RWPE2 (cell line): ENCODE measurements around the gene MTA3.

ENCODE experiments used
- ATAC-seq: fragments of 200-7000 bp; cut with Tn5 transposase; 3 replicates; pipeline ENCODE4 v1.9.1; 2021; ENCODE audit warnings: low read depth
- DNase-seq: peaks from one replicate; pipeline ENCODE4 v3.0.0-alpha.2; 2020; ENCODE audit warnings: low spot score
- H3K27ac ChIP-seq: fragments of 450-650 bp; 2 replicates; pipeline ENCODE4 v1.5.1; 2017; ENCODE audit warnings: mild to moderate bottlenecking; ENCODE audit not compliant: poor library complexity, severe bottlenecking
- H3K27me3 ChIP-seq: fragments of 250-450 bp; sonication (Bioruptor Pico); 2 replicates; pipeline ENCODE4 v1.5.1; 2021; ENCODE audit warnings: mild to moderate bottlenecking, moderate library complexity; ENCODE audit not compliant: insufficient read depth, poor library complexity, severe bottlenecking
- H3K36me3 ChIP-seq: fragments of 250-450 bp; sonication (Bioruptor Pico); 2 replicates; pipeline ENCODE4 v1.5.1; 2020; ENCODE audit warnings: low read depth, mild to moderate bottlenecking, moderate library complexity
- H3K4me1 ChIP-seq: fragments of 250-450 bp; sonication (Bioruptor Pico); 2 replicates; pipeline ENCODE4 v1.5.1; 2021; ENCODE audit warnings: mild to moderate bottlenecking, moderate library complexity; ENCODE audit not compliant: insufficient read depth, poor library complexity, severe bottlenecking
- H3K4me3 ChIP-seq: fragments of 250-450 bp; sonication (Bioruptor Pico); 2 replicates; pipeline ENCODE4 v1.5.1; 2021; ENCODE audit warnings: mild to moderate bottlenecking, moderate library complexity; ENCODE audit not compliant: severe bottlenecking
- H3K9me3 ChIP-seq: fragments of 250-450 bp; sonication (Bioruptor Pico); 2 replicates; pipeline ENCODE4 v1.5.1; 2021; ENCODE audit warnings: mild to moderate bottlenecking, moderate library complexity; ENCODE audit not compliant: severe bottlenecking
- TF ChIP-seq, protein P1 (sequence below): fragments of 450-650 bp; IDR thresholded peaks from one replicate; pipeline ENCODE4 v1.5.1; 2017; ENCODE audit warnings: mild to moderate bottlenecking, moderate library complexity; ENCODE audit not compliant: poor library complexity, severe bottlenecking

Gene MTA3

DNA sequence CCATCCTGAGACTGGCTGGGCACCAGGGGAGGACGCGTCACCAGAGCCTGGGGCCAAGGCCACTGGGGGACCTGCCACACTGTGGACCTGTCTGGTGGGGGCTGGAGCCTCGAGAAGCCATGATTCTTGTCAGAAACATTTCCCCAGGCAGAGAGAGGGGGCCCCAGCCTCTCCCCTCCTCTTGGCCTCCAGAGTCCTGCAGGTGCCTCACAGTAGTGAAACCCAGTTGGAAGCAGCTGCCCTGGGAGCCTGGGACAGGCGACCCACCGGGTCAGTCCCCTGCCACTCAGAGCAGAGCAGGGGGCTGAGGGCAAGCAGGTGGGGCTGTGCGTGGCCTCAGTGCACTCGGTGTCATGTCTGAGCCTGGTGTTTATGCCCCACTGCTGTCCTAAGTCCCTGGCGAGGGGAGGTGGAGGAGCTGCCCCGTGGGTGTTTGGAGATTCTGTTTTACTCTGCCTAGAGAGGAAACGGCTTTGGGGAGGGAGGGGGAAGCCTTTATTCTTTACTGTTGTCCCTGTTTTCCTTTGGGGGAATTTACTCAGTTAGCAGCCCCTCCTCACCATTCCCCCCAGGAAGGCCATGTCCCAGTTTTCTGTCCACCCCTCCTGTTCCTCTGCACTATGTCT lies 187.8 kb downstream of the MTA3 start:
- Histone ChIP-seq H3K4me1 (no peaks in the 10 kb centered on the region), H3K27me3 (no peaks in the 10 kb centered on the region), H3K4me3 (no peak overlapping the region), H3K27ac (no peak overlapping the region), H3K36me3 (no peaks in the 10 kb centered on the region), H3K9me3 (no peaks in the 10 kb centered on the region)
- DNase-seq (no peak), ATAC-seq (no peak)
- TF ChIP-seq, protein P1, sequence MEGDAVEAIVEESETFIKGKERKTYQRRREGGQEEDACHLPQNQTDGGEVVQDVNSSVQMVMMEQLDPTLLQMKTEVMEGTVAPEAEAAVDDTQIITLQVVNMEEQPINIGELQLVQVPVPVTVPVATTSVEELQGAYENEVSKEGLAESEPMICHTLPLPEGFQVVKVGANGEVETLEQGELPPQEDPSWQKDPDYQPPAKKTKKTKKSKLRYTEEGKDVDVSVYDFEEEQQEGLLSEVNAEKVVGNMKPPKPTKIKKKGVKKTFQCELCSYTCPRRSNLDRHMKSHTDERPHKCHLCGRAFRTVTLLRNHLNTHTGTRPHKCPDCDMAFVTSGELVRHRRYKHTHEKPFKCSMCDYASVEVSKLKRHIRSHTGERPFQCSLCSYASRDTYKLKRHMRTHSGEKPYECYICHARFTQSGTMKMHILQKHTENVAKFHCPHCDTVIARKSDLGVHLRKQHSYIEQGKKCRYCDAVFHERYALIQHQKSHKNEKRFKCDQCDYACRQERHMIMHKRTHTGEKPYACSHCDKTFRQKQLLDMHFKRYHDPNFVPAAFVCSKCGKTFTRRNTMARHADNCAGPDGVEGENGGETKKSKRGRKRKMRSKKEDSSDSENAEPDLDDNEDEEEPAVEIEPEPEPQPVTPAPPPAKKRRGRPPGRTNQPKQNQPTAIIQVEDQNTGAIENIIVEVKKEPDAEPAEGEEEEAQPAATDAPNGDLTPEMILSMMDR, result no peak

DNA sequence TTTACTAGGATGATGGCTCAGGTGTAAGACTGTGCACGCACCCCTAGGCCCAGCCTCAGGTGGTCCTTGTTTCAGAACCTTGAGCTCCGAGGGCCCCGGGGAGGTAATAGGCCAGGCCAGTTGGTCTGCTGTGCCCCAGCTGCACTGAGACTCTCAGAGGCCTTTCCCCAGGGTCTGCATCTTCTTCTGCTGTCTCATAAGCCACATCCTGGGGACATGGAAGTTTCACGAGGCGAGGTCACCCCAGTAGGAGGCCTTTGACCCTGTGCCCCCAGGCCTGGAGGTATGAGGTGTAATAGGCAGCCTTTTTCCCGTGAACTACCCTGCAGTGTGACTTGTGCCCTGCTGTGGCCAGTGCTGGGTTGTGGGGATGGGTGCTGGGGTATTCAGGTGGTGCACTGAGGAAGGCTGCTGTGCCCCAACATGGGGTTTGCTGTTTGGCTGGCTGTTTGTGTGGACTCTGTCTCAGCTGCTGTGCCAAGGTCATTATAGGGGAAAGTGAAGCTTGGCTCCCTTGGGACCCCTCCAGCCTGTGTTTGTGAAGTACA lies 188.6 kb downstream of the MTA3 start:
- Histone ChIP-seq H3K36me3 (no peaks in the 10 kb centered on the region), H3K4me3 (no peak overlapping the region), H3K27ac (no peak overlapping the region), H3K27me3 (no peaks in the 10 kb centered on the region), H3K9me3 (no peaks in the 10 kb centered on the region), H3K4me1 (no peaks in the 10 kb centered on the region)
- no peak for ATAC-seq
- no peak for DNase-seq
- TF ChIP-seq, protein P1, result no peak

DNA sequence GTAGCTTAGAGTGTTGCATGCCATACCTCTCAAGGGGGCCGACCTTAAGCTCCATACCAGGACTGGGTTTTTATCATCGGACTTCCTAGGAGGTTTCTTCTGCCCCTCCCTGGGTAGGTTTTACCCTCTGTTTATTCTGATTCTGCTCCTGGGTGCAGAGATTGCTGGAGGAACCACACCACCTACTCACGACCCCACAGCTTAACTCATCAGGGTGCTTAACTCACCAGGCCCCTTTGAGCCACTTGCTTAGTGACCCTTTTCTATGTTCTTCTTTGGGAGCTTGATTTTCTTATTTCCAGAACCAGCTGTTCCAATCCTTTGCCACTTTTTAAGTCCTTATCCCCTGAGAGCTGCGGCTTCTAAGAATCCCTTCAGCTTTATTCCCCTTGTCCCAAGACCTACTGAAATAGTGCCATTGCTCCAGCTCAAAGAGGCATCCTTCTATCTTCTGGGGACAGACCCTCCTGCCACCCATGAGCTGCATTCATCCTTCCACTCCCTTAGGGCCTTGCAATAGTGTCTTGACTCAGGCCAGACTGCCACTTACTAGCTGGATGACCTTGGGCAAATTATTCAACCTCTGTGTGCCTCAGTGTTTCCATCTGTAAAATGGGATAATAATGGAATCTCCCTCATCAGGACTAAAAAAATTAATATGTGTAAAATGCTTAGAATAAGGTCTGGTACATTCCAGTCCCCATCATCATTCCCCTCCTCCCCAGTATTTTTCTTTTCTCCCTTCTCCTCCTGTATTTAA lies 189.7 kb downstream of the MTA3 start:
- DNase-seq, result no peak
- Histone ChIP-seq H3K27me3 (no peaks in the 10 kb centered on the region), H3K27ac (no peak overlapping the region), H3K4me1 (no peaks in the 10 kb centered on the region), H3K36me3 (no peaks in the 10 kb centered on the region), H3K9me3 (no peaks in the 10 kb centered on the region), H3K4me3 (no peak overlapping the region)
- no peak for ATAC-seq
- TF ChIP-seq, protein P1, result no peak

DNA sequence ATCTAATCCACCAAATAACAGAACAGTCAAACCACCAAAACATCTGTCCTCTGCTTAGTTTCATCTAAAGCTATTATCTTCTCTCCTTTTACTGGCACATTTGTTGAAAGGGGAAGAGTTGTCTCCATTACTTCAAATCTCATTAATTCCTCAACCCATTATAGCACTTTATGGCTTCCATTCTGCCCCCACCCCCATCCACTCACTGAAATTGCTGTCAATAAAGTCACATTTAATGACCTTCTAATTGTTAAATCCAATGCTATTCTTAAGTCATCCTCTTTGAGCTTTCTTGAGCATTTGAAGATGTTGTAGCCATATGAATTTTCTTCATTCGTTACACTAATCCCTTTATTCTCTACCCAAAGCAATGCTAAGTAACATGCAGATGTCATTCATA lies 190.3 kb downstream of the MTA3 start:
- H3K36me3 ChIP-seq, result no peaks in the 10 kb centered on the region
- DNase-seq (no peak), ATAC-seq (no peak)
- no peak overlapping the region for H3K27ac ChIP-seq
- H3K27me3 ChIP-seq, result no peaks in the 10 kb centered on the region
- no peaks in the 10 kb centered on the region for H3K9me3 ChIP-seq
- TF ChIP-seq, protein P1, result no peak
- H3K4me3 ChIP-seq, result no peak overlapping the region
- no peaks in the 10 kb centered on the region for H3K4me1 ChIP-seq

DNA sequence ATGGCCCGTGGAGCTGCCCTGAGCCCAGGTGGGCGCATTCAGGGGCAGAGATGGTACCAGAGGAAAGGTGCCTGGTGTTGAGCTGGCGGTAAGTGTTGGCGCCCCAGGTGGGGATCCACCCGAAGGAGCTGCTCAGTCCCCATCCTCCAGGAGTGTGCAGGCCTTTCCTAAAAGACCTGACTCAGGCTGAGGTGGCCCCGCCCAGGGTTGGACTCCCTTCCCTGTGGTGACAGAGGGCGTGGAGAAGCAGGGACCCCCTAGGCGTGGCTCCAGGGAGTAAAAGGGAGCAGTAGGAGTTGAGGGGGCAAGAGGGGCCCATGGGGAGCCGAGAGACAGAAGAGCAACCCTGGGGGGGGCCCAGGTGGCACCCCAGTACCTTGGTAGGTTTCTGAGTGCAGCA lies 193.1 kb downstream of the MTA3 start:
- DNase-seq (no peak), ATAC-seq (no peak)
- Histone ChIP-seq H3K36me3 (no peaks in the 10 kb centered on the region), H3K27me3 (no peaks in the 10 kb centered on the region), H3K27ac (no peak overlapping the region), H3K4me3 (no peak overlapping the region), H3K9me3 (no peaks in the 10 kb centered on the region), H3K4me1 (no peaks in the 10 kb centered on the region)
- TF ChIP-seq, protein P1, result no peak
